Kidney epithelial cell (primary cell): ENCODE data around the gene HLA-DQA1. TPM values are rescaled to one million over a fixed set of nuclear protein-coding genes. Genes with fewer than 3 reads are reported as not detected.
"Not testable (repeated sequence)": the region's sequence is repeated elsewhere in the genome, so short reads cannot be mapped to it uniquely, and the experiment has no call there.

Source experiments
- DNase-seq: peaks from one replicate; pipeline ENCODE4 v3.0.0-alpha.2; 2010; ENCODE audit warnings: low read depth
- H3K27me3 ChIP-seq: 2 replicates; pipeline ENCODE4 v1.6.0; 2011; ENCODE audit warnings: low read length; ENCODE audit not compliant: control insufficient read depth, insufficient read depth
- H3K36me3 ChIP-seq: 2 replicates; pipeline ENCODE4 v1.5.1; 2011; ENCODE audit warnings: low read length; ENCODE audit not compliant: control insufficient read depth, insufficient read depth
- H3K4me3 ChIP-seq: 2 replicates; pipeline ENCODE4 v1.5.1; 2011; ENCODE audit warnings: low read depth, mild to moderate bottlenecking, control low read depth, low read length
- CTCF ChIP-seq: IDR thresholded peaks from 2 replicates; pipeline ENCODE4 v1.5.1; 2011; ENCODE audit warnings: mild to moderate bottlenecking, moderate library complexity, low read length, control low read depth, inconsistent platforms; ENCODE audit not compliant: insufficient read depth, poor library complexity, severe bottlenecking
- total RNA-seq: library from RNA; depleted of rRNA; stranded (reverse); fragments of >200 nt; gene quantifications from 2 replicates; pipeline ENCODE4 v1.2.3, GENCODE V29; 2015

HLA-DQA1 gene
- total RNA-seq, 1 donor from 2014 or later: 0.21 TPM

GRCh38 chr6:32642720-32643106, 5.5 kb downstream of the HLA-DQA1 start:
- no peak overlapping the region for H3K4me3 ChIP-seq
- no peak for DNase-seq
- no peak for TF ChIP-seq CTCF
- no peaks in the 10 kb centered on the region for H3K36me3 ChIP-seq
- no peaks in the 10 kb centered on the region for H3K27me3 ChIP-seq

- TF ChIP-seq CTCF: no peak
- H3K36me3 ChIP-seq: no peaks in the 10 kb centered on the region
- H3K27me3 ChIP-seq: no peaks in the 10 kb centered on the region
- H3K4me3 ChIP-seq: no peak overlapping the region
- DNase-seq: no peak
These were observed 6.7 kb downstream of the HLA-DQA1 start for GRCh38 chr6:32643904-32644303.

GRCh38 chr6:32645047-32645703, 8.0 kb downstream of the HLA-DQA1 start:
- DNase-seq: no peak
- Histone ChIP-seq H3K36me3 (no peaks in the 10 kb centered on the region), H3K4me3 (no peak overlapping the region), H3K27me3 (no peaks in the 10 kb centered on the region)
- TF ChIP-seq CTCF: no peak

- Histone ChIP-seq H3K36me3 (no peaks in the 10 kb centered on the region), H3K27me3 (no peaks in the 10 kb centered on the region), H3K4me3 (no peak overlapping the region)
- TF ChIP-seq CTCF: no peak
- no peak for DNase-seq
These were observed 18.1 kb downstream of the HLA-DQA1 start for GRCh38 chr6:32655203-32655710.

- not testable (repeated sequence) for H3K27me3 ChIP-seq, H3K36me3 ChIP-seq, H3K4me3 ChIP-seq, DNase-seq
These were observed 20.1 kb downstream of the HLA-DQA1 start for GRCh38 chr6:32657329-32657728.

GRCh38 chr6:32657819-32658218, 20.6 kb downstream of the HLA-DQA1 start:
- not testable (repeated sequence) for H3K4me3 ChIP-seq, DNase-seq, H3K36me3 ChIP-seq, H3K27me3 ChIP-seq

GRCh38 chr6:32658268-32658897, 21.2 kb downstream of the HLA-DQA1 start:
- no peak overlapping the region for H3K4me3 ChIP-seq
- H3K36me3 ChIP-seq: no peaks in the 10 kb centered on the region
- no peak for TF ChIP-seq CTCF
- H3K27me3 ChIP-seq: no peaks in the 10 kb centered on the region
- DNase-seq: no peak
